Activated CD8-positive, alpha-beta T cell treated with anti-CD3 and anti-CD28 coated beads for 36 hours (primary cell): ENCODE results near the gene PLXNB2. TPM values are rescaled to one million over a fixed set of nuclear protein-coding genes. Genes with fewer than 3 reads are reported as not detected.

Experiments
- ATAC-seq: fragments of 200-7000 bp; cut with Tn5 transposase; one replicate; pipeline ENCODE4 v1.10.0; 2021; ENCODE audit warnings: mild to moderate bottlenecking, moderate library complexity
- CTCF ChIA-PET: fragments of 350-600 bp; sonication (Branson Sonifier 250); formaldehyde crosslinking; loops from one replicate; lab custom pipeline; 2021; ENCODE audit warnings: antibody characterized with exemption; lab: Charles Lee
- POLR2A ChIA-PET: fragments of 350-600 bp; sonication (Branson Sonifier 250); formaldehyde crosslinking; loops from one replicate; lab custom pipeline; 2021; ENCODE audit warnings: antibody characterized with exemption; lab: Charles Lee
- DNase-seq: peaks from one replicate; pipeline ENCODE4 v3.0.0-alpha.2; 2020
- H3K27ac Mint-ChIP-seq: one replicate; pipeline ENCODE4 v1.8.0; 2021; ENCODE audit warnings: mild to moderate bottlenecking, mixed read lengths
- H3K27me3 Mint-ChIP-seq: one replicate; pipeline ENCODE4 v1.8.0; 2021; ENCODE audit warnings: mixed read lengths
- H3K36me3 Mint-ChIP-seq: one replicate; pipeline ENCODE4 v1.8.0; 2021; ENCODE audit warnings: low read depth, mixed read lengths
- H3K4me1 Mint-ChIP-seq: one replicate; pipeline ENCODE4 v1.8.0; 2021; ENCODE audit warnings: low read depth, mixed read lengths
- H3K4me3 Mint-ChIP-seq: one replicate; pipeline ENCODE4 v1.8.0; 2021; ENCODE audit warnings: mild to moderate bottlenecking, moderate library complexity, mixed read lengths
- H3K9me3 Mint-ChIP-seq: one replicate; pipeline ENCODE4 v1.8.0; 2021; ENCODE audit warnings: mixed read lengths
- intact Hi-C: fragments of 100-400 bp; cut with micrococcal nuclease; formaldehyde crosslinking; loops from one replicate; pipeline ENCODE4 v1.10.0; 2022
- total RNA-seq, 2 experiments: library from RNA; stranded (reverse); gene quantifications; one replicate each; pipeline ENCODE4 v1.2.3, GENCODE V29; 2021
- TF ChIP-seq, protein P1 (sequence below): fragments of 200-600 bp; IDR thresholded peaks from one replicate; pipeline ENCODE4 v1.8.0; 2022; ENCODE audit warnings: antibody characterized with exemption, mild to moderate bottlenecking

The PLXNB2 gene
- total RNA-seq, 2 experiments from 2014 or later = 22.1 to 26.4 TPM

DNA sequence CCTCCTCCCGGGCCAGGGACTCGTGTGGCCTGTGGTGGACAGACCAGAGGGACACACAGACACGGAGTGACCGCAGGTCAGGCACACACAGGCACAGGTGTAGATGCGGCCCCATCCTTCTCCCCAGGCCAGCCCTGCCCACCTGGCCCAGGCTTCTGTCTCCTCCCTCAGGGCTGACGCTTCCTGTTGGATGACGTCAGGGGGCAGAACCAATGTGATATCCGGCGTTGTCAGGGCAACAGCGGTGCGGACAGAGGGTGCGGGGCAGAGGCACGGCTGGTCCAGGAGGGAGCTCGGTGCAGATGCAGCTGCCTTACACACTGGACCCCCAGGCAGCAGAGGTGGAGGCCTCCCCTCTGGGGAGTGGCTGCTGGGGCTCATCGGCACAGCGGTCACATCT, 59.7 kb downstream of the PLXNB2 start:
- POLR2A ChIA-PET = interaction anchor here (1.1 to 2.0 kb wide), 3 partner anchors 57 to 69 kb away, joined by 3 to 8 read pairs (median 3); no protein-coding TSS in a partner anchor
- H3K4me3 Mint-ChIP-seq = no peak overlapping the region
- peaks cover 21% of the 10 kb centered on the region for H3K4me1 Mint-ChIP-seq

DNA sequence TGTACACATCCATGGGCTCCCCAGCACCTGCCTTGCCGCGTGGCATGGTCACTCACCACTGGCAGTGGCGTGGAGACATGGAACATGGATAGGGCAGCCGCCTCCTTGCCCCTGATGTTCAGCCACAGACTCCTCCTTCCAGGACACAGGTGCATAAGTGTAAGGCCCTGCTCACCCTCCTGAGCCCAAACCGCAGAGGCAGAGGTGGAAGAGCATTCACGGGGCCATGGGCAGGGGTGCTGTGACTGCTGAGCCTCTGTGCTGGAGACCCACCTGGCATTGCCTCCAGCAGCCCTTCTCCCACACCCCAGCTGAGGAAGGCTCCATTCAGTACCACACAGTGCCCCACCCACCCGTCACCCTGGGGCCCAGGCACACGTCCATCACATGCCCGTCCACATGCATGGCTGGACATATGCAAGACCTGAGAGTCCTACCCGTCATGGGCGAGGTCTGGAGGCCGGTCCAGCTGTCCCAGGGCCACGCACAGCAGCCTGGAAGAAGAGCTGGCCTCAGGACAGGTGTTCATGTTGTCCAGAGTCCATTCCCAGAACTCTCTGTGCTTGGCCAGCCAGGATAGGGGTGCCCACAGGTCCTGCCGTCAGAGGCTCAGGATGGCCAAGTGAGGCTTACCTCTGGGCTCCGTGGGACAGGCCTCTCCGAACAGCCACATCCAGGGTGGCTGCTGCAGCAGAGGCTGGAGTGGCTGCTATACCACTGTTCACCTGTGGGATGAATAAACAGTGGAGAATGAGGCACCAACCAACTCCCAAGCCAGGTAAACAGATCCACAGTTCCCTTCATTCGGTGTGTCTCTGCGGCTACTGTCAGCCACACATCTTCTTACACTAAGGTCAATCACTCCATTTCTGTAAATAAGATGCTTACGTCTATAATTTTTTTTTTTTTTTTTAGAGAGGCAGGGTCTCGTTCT, 60.9 kb downstream of the PLXNB2 start:
- no peaks in the 10 kb centered on the region for H3K27me3 Mint-ChIP-seq
- no peak overlapping the region for H3K27ac Mint-ChIP-seq
- H3K9me3 Mint-ChIP-seq = no peaks in the 10 kb centered on the region
- peaks cover 21% of the 10 kb centered on the region for H3K36me3 Mint-ChIP-seq
- POLR2A ChIA-PET = interaction anchor here (1.1 to 2.0 kb wide), 4 partner anchors 16 to 279 kb away, joined by 3 to 8 read pairs (median 5); partner anchors contain the start of gene SCO2
- TF ChIP-seq, protein P1, sequence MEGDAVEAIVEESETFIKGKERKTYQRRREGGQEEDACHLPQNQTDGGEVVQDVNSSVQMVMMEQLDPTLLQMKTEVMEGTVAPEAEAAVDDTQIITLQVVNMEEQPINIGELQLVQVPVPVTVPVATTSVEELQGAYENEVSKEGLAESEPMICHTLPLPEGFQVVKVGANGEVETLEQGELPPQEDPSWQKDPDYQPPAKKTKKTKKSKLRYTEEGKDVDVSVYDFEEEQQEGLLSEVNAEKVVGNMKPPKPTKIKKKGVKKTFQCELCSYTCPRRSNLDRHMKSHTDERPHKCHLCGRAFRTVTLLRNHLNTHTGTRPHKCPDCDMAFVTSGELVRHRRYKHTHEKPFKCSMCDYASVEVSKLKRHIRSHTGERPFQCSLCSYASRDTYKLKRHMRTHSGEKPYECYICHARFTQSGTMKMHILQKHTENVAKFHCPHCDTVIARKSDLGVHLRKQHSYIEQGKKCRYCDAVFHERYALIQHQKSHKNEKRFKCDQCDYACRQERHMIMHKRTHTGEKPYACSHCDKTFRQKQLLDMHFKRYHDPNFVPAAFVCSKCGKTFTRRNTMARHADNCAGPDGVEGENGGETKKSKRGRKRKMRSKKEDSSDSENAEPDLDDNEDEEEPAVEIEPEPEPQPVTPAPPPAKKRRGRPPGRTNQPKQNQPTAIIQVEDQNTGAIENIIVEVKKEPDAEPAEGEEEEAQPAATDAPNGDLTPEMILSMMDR = peak; percentile 21
- no peak for ATAC-seq
- no peak for DNase-seq
- CTCF ChIA-PET = interaction anchor here (0.9 to 1.5 kb wide), 3 partner anchors 10 to 81 kb away, joined by 3 to 4 read pairs (median 4); no protein-coding TSS in a partner anchor
- intact Hi-C loops = no loop called here
- H3K4me1 Mint-ChIP-seq = peaks cover 28% of the 10 kb centered on the region
- peak overlapping the region; percentile 85 for H3K4me3 Mint-ChIP-seq

More for the DNA sequence above, 59.7 kb downstream of the PLXNB2 start:
- DNase-seq (peak; percentile 62), ATAC-seq (no peak)
- no peak overlapping the region for H3K27ac Mint-ChIP-seq
- peaks cover 18% of the 10 kb centered on the region for H3K36me3 Mint-ChIP-seq
- no peaks in the 10 kb centered on the region for H3K9me3 Mint-ChIP-seq
- CTCF ChIA-PET = interaction anchor here (0.9 to 1.4 kb wide), 2 partner anchors 11 to 60 kb away, joined by 3 to 4 read pairs; no protein-coding TSS in a partner anchor
- H3K27me3 Mint-ChIP-seq = no peaks in the 10 kb centered on the region
- intact Hi-C loops = no loop called here
- TF ChIP-seq, protein P1 = no peak

DNA sequence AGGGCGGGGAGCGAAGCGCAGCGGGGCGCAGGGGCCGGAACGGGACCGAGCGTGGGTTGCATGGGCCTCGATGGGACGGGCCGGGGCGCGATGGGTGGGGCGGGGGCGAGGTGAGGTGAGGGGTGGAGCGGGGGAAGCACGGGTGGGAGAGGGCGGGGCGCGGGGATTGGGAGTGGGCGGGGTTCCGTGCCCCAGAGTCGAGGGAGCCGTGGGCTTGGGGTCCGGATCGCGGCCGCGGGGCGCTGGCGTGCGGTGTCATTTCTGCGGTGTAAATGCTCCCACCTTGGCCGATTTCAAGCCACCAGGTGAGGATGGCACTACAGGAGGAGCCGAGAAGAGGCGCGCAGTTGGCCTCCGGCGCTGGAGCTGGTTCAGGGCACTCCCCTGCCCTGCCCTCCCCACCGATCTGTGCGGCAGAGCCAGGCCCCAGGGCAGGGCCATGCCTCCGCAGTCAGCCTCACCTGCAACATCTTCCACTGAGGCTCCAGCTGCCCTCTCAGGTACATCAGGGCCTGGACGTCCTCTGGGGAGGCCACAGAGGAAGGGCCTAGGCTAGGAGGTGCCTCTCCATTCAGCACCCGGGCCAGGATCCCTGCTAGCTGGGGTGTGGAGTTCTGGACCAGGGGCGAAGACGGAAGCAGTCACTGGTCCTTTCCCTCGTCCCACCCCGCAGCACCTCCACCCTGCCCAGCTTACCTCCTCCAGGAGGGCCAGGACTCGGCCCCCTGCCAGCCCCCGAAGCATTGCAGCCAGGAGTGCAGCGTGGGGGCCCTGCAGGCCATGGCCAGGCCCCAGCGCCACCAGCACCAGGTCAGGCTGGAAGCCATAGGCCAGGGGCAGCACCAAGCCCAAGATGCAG, 62.0 kb downstream of the PLXNB2 start:
- POLR2A ChIA-PET = interaction anchor here (1.2 to 2.0 kb wide), 3 partner anchors 17 to 280 kb away, joined by 4 to 8 read pairs (median 6); partner anchors contain the start of gene SCO2
- CTCF ChIA-PET = interaction anchor here (1.5 kb wide), 1 partner anchor 82 kb away, joined by 4 read pairs; no protein-coding TSS in a partner anchor
- no peaks in the 10 kb centered on the region for H3K27me3 Mint-ChIP-seq
- peaks cover 31% of the 10 kb centered on the region for H3K4me1 Mint-ChIP-seq
- peak overlapping the region; percentile 85 for H3K4me3 Mint-ChIP-seq
- H3K36me3 Mint-ChIP-seq = peaks cover 22% of the 10 kb centered on the region
- no peak for ATAC-seq
- H3K9me3 Mint-ChIP-seq = no peaks in the 10 kb centered on the region
- no peak for DNase-seq
- intact Hi-C loops = no loop called here
- H3K27ac Mint-ChIP-seq = peak overlapping the region; percentile 99
- TF ChIP-seq, protein P1 = no peak

DNA sequence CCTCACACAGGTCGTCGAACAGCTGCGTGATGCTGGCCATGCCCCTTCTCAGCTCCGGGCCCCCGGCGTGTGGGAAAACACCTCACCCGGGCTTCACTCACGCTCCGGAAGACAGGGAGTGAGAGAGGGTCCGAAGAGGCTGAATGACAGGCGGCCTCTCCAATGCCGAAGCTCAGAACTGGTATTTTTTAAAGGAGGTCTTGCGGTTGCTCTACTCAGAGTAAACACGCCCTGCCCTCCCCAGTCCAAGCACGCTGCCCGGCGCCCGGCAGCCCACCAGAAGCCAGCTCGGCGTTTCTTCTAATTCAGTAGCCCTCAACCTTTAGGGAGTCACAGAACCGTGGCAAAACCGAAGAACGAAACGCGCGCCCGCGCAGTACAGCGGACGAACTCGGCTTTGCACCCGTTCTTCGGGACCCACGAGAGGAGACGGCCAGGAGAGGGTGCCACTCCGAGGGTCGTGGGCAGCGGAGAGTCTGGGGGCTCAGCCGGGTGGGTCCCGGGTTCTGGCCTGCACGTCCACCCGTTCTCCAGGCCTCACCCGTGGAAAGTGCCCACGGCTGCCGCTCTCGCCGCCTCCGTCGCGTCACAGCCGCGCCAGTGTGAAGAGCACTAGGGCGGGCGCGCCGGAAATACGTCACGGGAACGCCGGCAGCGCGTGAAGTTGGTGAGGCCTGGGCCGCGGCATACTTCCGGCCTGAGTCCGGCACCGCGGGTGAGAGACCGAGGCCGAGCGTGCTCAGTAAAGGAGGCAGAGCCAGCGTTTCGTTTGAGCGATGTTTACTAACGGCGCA, 62.8 kb downstream of the PLXNB2 start, which contains the start of gene TUBGCP6:
Gene TUBGCP6, minus strand, starts transcription at position 604 of the 794 bp plus-strand sequence. Its CDS starts 564 bp downstream, at position 40.
- intact Hi-C loops = no loop called here

More for the DNA sequence above, 62.8 kb downstream of the PLXNB2 start, which contains the start of gene TUBGCP6:
- TF ChIP-seq, protein P1 = no peak
- Mint-ChIP-seq H3K27me3 (no peaks in the 10 kb centered on the region), H3K36me3 (peaks cover 24% of the 10 kb centered on the region), H3K27ac (peak within 1 kb of the TSS; percentile 99), H3K4me3 (peak within 1 kb of the TSS; percentile 85), H3K9me3 (no peaks in the 10 kb centered on the region), H3K4me1 (peaks cover 24% of the 10 kb centered on the region)
- DNase-seq (peak; percentile 96), ATAC-seq (peak; percentile 82)
- POLR2A ChIA-PET = interaction anchor here (0.6 to 1.7 kb wide), 11 partner anchors 18 to 294 kb away, joined by 3 to 9 read pairs (median 4); no protein-coding TSS in a partner anchor
- CTCF ChIA-PET = interaction anchor here (0.8 to 2.6 kb wide), 9 partner anchors 11 to 376 kb away, joined by 3 to 9 read pairs (median 4); partner anchors contain the start of genes MLC1 and SCO2
